ENCODE measurements around the gene TSG101.

GRCh38 chr11:18524248-18524647, 2.5 kb downstream of the TSG101 start:
- TF ChIP-seq CTCF (IDR thresholded peaks at IDR 0.05) (no peak), REST (IDR thresholded peaks at IDR 0.05; ENCODE audit: insufficient read depth in 1 of 2, low read depth in 2 of 2, low read length in 1 of 2) (no peak)

Data from Panc1 (cell line).